Raji (cell line): ENCODE results near the gene LRRC8D.

Experiments
- POLR2A ChIP-seq: IDR thresholded peaks from 2 replicates; pipeline ENCODE4 v1.6.1; 2011; ENCODE audit warnings: low read depth, low read length, control low read depth; ENCODE audit not compliant: insufficient read depth

LRRC8D gene

DNA sequence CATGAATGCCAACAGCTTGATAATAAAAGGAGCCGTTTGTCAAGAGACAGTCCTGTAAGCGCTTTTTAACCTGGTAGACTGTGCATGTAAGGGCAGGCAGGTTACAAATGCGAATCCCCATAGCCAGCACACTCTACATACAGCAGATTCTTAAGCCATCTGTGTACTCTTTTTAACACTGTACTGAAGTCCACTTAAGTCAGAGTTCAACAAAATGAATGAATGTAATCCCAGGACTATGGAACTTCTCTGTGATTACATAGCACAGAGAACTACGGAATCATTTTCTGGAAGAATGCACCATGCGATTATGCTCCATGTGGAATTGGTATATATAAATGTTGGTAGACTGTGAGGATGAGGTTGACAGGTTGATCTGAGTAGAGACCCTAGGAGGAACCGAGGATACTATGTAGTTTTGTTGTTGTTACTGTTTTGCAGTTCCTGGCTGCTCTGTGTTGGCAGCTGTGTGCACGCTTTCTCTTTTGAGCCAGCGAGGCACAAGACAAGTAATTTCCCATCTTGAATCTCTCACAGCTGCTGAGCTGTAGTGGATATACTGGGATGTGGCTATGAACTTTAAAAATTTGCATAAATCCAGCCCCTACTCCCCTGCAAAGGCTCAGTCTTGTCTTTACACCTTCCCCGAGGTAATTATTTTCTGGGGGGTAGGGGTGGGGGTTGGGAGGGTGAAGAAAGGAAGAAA lies 21.9 kb downstream of the LRRC8D start:
- TF ChIP-seq POLR2A = no peak

DNA sequence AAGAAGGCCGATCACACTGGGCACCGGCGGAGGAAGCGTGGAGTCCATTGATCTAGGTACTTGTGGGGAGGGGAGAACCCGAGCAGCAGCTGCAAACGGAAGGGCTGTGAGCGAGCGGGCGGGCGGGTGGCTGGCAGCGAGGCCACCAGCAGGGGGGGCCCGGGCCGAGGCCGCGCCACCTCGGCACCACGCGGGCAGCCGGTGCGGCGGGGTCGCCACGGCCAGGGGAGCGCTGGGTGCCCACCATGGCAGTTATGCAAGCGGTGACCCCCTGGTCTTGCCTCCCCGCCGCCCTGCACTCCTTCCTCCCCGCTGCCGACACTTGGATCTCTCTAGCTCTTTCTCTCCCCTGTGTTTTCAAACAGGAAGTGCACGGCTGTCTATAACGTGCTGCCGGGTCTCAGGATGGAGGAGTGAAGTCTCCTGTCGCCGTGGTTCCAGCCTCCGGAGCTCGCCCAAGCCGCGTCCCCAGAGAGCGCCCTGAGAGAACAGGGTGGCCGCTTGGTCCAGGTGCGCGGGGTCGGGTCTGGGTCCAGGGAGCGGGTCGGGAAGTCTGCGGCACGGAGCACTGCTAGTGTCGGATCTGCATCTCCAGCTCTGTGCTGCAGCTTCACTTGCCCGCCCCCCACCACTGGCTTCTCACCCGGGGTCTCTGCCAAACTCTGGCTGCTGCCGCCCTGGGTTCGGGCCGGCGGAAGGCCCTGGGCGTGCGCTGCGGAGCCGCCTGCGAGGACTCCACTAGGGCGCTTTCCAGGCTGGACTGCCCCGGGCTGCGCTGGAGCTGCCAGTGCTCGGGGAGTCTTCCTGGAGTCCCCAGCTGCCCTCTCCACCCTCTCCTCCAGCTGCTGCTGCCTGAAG lies 22.7 kb downstream of the LRRC8D start:
- TF ChIP-seq POLR2A = peak; percentile 78

DNA sequence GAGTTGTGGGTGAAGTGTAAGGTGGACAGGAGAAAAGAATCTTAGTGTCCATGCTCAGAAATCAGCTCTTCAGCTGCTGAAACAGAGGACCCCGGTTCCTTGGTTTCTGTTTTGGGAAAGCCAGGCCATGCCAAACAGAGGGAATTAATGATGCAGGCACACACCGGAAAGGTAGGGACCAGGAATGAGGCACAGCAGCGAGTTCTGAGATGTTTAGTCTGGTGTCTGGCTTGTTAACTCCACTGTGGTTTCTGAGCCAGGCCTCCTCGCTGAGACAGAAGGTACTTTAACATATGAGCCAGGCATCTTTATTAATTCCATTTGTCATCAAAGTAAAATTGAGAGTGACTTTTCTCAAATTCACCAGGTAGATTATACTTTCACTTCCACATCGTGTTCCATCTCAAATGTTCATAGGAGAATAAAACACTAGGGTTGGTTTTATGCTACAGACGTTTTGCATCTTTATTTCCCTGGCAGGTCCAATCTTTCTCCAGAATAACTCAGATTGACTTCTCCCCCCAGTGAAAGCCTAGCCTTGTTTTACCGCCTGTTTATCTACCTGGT lies 23.5 kb downstream of the LRRC8D start:
- TF ChIP-seq POLR2A = no peak

DNA sequence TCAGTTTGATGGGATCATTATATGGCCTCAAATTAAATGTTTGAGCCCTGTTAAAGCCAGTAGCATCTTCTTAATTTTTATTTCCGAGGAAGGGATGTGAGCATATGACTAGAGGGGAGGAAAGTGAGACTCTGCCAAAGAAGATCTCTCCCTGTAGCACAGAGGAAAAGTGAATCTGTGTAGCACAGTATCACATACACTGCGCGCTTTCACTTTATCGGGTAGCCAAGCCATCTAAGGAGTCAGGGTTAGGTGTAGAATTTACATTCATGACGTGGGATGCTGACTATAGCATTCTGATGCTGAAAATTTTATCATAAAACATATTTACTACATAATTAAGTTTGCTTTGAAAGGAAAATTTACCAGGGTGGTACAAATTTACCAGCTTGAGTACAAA lies 24.0 kb downstream of the LRRC8D start:
- TF ChIP-seq POLR2A = no peak

DNA sequence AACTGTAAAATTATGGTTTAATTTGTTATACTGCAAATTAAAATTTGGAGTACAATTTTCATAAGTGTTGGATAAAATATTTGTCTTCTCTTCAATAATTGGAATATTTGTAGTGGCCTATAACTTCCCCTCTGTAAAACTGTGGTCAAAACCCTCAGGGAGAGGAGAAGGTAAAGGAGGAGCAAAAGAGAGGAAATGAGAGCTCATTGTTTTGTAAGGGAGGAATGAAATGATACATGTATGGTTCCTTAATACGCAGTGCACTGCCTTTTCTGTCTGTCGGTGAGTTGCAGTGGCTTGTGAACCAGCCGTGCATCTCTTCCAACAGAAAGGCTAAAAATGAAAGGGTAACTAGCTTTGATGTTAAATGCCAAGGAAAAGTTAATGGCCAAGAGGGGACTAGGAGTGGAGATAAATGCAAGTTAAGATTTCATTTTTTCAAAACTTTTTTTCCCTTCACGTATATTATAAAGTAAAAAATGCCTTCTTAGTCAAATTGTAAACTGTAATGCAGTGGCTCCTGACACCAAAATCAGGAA lies 26.4 kb downstream of the LRRC8D start:
- no peak for TF ChIP-seq POLR2A

DNA sequence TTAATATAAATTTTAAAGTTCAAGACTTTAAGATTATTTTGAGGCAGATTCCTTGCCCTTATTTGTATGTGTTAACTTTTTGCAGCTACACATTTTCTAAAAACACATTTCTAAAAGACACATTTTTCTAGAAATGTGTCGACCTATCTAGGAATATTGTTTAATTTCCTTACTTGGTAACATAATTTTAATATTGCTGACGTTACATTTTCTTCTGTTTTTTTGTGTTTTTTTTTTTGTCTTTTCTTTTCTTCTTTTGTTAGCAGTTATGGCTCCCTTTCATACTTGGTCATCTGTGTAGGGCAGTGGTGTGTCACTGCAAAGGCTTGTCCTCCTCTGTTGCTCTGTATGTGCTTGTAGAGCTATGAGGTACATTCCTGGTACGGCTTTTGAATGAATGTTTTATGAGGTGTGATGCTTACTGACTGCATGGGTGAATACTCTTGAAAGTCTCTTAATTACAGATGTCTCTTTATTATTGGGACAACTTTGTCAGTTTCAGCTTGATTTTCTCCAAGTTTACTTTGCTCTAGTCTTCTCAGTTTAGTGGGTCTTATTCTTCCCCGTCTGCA lies 30.1 kb downstream of the LRRC8D start:
- no peak for TF ChIP-seq POLR2A

DNA sequence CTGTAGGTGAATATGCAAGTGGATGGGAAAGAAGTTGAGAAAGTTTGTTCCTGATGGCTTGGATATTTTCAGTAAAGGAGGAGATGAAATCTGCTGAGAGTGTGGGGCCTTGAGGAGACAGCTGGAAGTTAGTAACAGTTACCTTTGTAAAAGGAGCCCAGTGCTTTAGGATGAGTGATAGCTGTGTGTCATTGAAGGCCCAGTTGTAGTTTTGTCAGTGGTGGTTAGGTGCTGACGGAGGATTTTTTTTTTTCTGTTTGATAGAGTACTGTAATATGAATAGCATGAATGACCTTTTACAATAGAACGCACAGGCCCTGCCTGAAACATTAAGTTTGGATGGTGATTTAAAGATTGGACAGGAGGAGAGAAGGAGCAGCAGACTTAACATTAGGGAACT lies 33.3 kb downstream of the LRRC8D start:
- TF ChIP-seq POLR2A = no peak

DNA sequence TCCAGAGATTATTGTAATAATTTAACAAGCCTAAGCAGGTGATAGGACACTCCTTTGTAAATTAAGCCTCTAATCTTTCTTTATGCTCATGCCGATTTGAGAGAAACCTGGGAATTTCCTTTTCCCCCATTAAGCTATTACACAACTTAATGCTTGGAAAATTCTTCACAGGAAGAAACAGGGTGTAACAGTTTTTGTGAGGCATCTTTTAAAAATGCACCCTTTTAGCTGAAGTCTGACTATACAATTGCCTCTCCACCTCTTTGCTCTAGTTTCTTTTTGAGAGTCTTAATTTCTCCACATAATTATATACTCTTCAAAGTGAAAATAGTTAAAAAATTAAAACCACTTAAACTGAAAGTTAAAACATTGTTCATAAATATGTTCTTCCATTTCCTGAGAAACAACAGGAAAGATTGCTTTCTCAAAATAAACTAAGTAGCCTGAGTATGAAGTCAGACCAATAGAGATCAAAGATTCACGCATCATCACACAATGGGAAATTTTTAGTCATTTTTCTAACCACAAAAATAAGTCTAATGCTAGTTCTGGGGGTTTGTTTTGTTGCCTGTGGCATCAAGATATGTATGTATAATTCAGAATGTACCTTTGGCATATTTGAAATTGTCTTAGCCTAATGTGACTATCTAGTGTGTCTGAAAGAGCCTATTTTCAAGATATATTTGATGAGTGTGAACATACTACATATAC lies 34.7 kb downstream of the LRRC8D start:
- no peak for TF ChIP-seq POLR2A

DNA sequence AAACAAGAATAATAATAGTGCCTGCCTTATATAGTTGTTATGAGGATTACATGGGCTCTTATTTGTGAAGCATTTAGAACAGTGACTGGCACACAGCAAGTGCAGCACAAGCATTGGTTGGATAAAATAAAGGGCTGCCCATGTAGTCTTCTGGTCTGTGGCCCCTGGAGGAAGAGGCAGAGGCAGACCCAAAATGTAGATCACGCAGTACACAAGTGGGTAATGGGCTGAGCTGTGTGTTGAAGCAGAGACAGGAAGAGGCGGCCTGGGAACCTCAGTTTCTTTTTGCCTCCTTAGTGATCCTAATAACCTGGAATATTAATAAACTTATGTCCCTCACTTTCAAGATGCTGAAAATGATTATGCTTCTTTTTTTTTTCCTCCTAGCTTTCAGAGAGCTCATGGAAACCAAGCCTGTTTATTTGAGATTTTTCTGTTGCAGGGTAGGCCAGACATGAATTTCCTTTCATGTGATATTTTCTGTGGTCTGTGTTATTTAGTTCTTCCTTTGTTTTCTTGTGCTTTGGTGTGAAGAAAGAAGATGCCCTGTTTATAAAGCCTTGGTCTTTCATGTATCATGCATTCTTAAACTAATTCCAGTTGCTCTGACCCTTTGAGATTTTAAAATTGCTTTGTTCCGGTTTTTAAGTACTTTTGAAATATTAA lies 42.5 kb downstream of the LRRC8D start:
- TF ChIP-seq POLR2A = no peak

DNA sequence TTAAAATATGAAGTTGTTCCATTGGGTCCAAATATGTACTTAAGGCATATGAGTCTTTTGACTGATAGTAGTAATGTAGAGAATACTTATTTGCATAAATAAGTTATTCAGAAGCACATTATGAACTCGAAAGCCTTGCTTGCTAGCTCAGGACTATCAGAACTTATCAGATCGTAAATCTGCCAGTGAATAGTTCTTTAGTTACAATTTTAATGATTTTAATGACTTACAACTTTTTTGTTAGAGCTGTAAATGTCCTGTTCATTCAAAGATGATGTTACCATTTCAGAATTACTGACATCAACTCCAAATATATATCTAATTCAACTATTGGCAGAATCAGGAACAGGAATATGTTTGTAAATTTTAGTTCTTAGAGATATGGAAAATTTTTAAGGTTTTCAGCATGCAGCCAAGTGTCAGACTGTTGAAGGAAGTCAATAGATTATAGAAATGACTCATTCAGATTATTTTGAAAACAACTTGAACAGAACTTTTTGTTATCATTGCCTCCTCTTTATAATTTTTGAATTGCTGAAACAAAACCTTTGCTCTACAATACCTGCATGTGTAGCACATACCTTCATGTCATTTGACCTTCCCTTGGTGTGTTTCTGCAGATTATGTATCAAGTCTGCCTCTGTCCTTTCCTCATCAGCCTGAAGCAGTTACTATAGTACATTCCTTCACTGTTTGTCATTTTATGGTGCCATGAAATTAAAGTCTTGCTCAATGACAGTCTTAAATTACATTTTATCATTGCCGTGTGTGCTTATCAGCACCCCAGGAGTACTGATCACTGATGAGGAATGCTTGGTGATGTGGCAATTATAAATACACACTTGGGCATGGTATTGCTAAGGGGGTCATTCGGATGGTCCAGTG lies 44.9 kb downstream of the LRRC8D start:
- no peak for TF ChIP-seq POLR2A

DNA sequence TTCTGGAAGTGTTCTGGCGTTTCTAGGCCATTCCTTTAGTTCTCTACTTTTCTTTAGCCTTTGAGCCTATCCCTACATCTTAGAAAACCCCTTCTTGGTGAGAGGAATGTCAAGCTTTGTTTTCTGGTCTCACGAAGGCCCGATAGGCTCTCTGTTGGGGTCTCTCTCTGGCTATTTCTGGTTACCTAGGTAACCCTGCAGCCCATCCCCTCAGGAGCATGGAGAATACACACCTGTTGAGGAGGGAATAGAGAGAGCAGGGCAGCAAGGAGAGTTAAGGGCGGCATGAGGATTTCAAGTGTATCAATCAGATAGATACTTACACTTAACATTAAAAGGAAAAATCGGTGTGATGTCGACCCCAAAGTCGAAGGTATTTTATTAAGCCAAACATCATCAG lies 45.7 kb downstream of the LRRC8D start:
- no peak for TF ChIP-seq POLR2A

DNA sequence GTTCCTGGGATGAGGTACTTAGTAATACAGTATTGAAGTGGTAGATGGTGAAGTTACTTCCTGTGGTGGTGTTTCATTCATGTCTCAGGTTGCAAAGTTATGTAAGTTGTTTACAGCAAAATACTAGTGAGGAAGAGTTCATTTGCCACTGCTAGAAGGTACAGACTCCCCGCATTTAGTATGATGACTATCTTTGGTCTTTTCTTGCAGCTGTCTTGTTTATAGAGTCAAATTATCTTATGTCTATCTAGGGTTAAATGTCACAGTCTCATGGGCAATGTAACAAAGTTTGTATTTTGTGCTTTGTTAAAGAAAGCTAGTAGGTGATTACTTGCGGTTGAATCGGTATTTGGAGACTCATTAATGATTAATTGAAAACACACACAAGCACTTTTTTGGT lies 50.2 kb downstream of the LRRC8D start:
- no peak for TF ChIP-seq POLR2A

DNA sequence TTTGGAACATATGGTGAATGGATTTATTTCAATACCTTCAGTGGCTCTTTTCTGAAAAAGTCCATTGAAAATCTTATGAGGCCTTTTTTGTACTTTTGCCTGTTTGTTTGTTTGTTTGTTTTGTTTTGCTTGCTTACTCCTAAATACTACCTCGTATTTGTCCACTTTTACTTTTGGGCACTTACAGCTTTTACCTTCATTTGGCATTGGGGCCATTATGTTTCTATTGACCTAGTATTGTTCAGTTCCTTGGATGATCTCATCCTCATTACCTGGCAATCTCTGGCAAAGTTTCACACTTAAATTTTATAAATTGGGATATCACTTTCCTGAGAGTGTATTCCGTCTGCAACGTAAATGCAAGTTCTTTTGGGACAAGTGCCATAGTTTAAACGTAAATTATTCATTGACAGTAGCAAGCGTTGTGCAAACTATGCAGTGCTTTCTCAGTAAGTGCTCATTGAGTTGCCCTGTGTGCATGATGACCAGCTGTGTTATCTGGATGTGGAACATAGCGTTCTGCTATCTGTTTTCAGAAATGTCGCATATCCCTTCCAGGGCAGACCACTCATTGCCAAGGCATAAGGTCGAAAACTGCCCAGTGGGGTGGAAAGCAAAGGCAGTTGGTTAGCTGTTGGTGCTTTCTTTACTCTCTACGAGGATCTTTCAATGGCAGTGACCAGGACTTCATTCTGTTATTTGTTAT lies 51.1 kb downstream of the LRRC8D start:
- TF ChIP-seq POLR2A = no peak
